Panc1 (cell line): ENCODE results near the gene ELP5. TPM values are rescaled to one million over a fixed set of nuclear protein-coding genes. Genes with fewer than 3 reads are reported as not detected.

Experiments
- ATAC-seq: fragments of 200-7000 bp; cut with Tn5 transposase; 2 replicates; pipeline ENCODE4 v1.9.1; 2020; ENCODE audit warnings: mild to moderate bottlenecking, moderate library complexity
- BruUV-seq: library from RNA; stranded (reverse); fragments of 400-500 nt; replicated peaks from 2 replicates; lab custom pipeline; 2021; lab: Mats Ljungman, UMichigan
- CTCF ChIA-PET: fragments of 300-600 bp; sonication (Branson Sonifier 250); formaldehyde crosslinking; loops from one replicate; lab custom pipeline; 2022; ENCODE audit warnings: antibody characterized with exemption; lab: Charles Lee
- POLR2A ChIA-PET: fragments of 300-600 bp; sonication (Branson Sonifier 250); formaldehyde crosslinking; loops from one replicate; lab custom pipeline; 2022; ENCODE audit warnings: antibody characterized with exemption; lab: Charles Lee
- DNase-seq: peaks from one replicate; pipeline ENCODE4 v3.0.0-alpha.2; 2010; ENCODE audit warnings: low read depth, low spot score
- H3K27ac ChIP-seq: 2 replicates; pipeline ENCODE4 v1.5.1; 2011; ENCODE audit warnings: mild to moderate bottlenecking, low read length, inconsistent platforms
- H3K27me3 ChIP-seq: fragments of 200-500 bp; sonication (Bioruptor generic); 2 replicates; pipeline ENCODE4 v1.6.0; 2014; ENCODE audit warnings: low read length, inconsistent platforms; ENCODE audit not compliant: control insufficient read depth, insufficient read depth
- H3K36me3 ChIP-seq: fragments of 200-500 bp; sonication (Bioruptor generic); 2 replicates; pipeline ENCODE4 v1.5.1; 2014; ENCODE audit warnings: inconsistent platforms, mild to moderate bottlenecking, low read length, moderate library complexity; ENCODE audit not compliant: control insufficient read depth, insufficient read depth
- H3K4me1 ChIP-seq: 2 replicates; pipeline ENCODE4 v1.5.1; 2011; ENCODE audit warnings: inconsistent platforms, mild to moderate bottlenecking, low read length, moderate library complexity; ENCODE audit not compliant: control insufficient read depth, insufficient read depth
- H3K4me3 ChIP-seq, 2 experiments: 2 replicates each; pipeline ENCODE4 v1.5.1; 2011 to 2012; ENCODE audit warnings: low read depth in 2 of 2, low read length in 2 of 2, mild to moderate bottlenecking in 2 of 2, inconsistent platforms in 1 of 2, moderate library complexity in 1 of 2
- H3K9me3 ChIP-seq: fragments of 200-500 bp; sonication (Bioruptor generic); 2 replicates; pipeline ENCODE4 v1.5.1; 2014; ENCODE audit warnings: low read depth, mild to moderate bottlenecking, inconsistent platforms, low read length, moderate library complexity; ENCODE audit not compliant: control insufficient read depth, insufficient read depth
- CTCF ChIP-seq: fragments of 450-650 bp; IDR thresholded peaks from 2 replicates; pipeline ENCODE4 v1.5.1; 2017; ENCODE audit warnings: mild to moderate bottlenecking
- POLR2AphosphoS5 ChIP-seq: IDR thresholded peaks from 2 replicates; pipeline ENCODE4 v1.6.1; 2012; ENCODE audit warnings: mild to moderate bottlenecking, low read depth, low read length, moderate library complexity
- REST ChIP-seq, 2 experiments: IDR thresholded peaks; 2 replicates each; pipeline ENCODE4 v1.6.1; 2011 to 2012; ENCODE audit warnings: low read depth in 2 of 2, control low read depth in 1 of 2, low read length in 1 of 2, mild to moderate bottlenecking in 1 of 2, moderate library complexity in 1 of 2; ENCODE audit not compliant: insufficient read depth in 1 of 2
- SIN3A ChIP-seq: IDR thresholded peaks from 2 replicates; pipeline ENCODE4 v1.6.1; 2012; ENCODE audit warnings: low read depth, mild to moderate bottlenecking, low read length, moderate library complexity, borderline replicate concordance; ENCODE audit not compliant: insufficient read depth
- TCF7L2 ChIP-seq: IDR thresholded peaks from 2 replicates; pipeline ENCODE4 v1.6.1; 2011; ENCODE audit warnings: mild to moderate bottlenecking, low read depth, low read length, inconsistent platforms
- in situ Hi-C: cut with HindIII; loops from 2 replicates; pipeline ENCODE4 v1.10.0; 2016; ENCODE audit warnings: low sequenced_read_pairs, low pct_unique_long_range_greater_than_20kb
- intact Hi-C: fragments of 100-400 bp; cut with micrococcal nuclease; formaldehyde crosslinking; loops from one replicate; pipeline ENCODE4 v1.10.0; 2022; ENCODE audit not compliant: unreplicated experiment
- total RNA-seq: library from RNA; stranded (reverse); gene quantifications from one replicate; pipeline ENCODE4 v1.2.1, GENCODE V29; 2021; ENCODE audit not compliant: unreplicated experiment

The ELP5 gene
- total RNA-seq, 1 experiment from 2014 or later: 89.5 TPM

GRCh38 chr17:7204336-7204735 lies 47.7 kb upstream of the ELP5 start:
- intact Hi-C loops: no loop called here
- no peak for TF ChIP-seq TCF7L2
- no peak for TF ChIP-seq REST (IDR thresholded peaks at IDR 0.05; ENCODE audit: insufficient read depth in 1 of 2, low read depth in 2 of 2, low read length in 1 of 2)
- TF ChIP-seq POLR2AphosphoS5: no peak
- Histone ChIP-seq H3K27me3 (no peaks in the 10 kb centered on the region), H3K9me3 (no peaks in the 10 kb centered on the region), H3K4me1 (no peaks in the 10 kb centered on the region), H3K27ac (no peak overlapping the region), H3K4me3 (no peak overlapping the region; a peak in 1 of 4 replicates), H3K36me3 (peaks cover 4% of the 10 kb centered on the region)
- ChIA-PET CTCF (no interaction called here), POLR2A (no interaction called here)
- in situ Hi-C loops: no loop called here
- no TSS peak for BruUV-seq
- ATAC-seq: no peak
- no peak for DNase-seq

- DNase-seq: no peak
- H3K27me3 ChIP-seq: no peaks in the 10 kb centered on the region
- ATAC-seq: no peak
- in situ Hi-C loops (no loop called here), intact Hi-C loops (no loop called here)
- ChIA-PET POLR2A (no interaction called here), CTCF (no interaction called here)
- H3K9me3 ChIP-seq: no peaks in the 10 kb centered on the region
- BruUV-seq: no TSS peak
- H3K4me1 ChIP-seq: no peaks in the 10 kb centered on the region
- no peak for TF ChIP-seq TCF7L2
- TF ChIP-seq CTCF: no peak
- no peak for TF ChIP-seq REST (IDR thresholded peaks at IDR 0.05; ENCODE audit: insufficient read depth in 1 of 2, low read depth in 2 of 2, low read length in 1 of 2)
- no peak for TF ChIP-seq SIN3A
- TF ChIP-seq POLR2AphosphoS5: no peak
- H3K4me3 ChIP-seq: peak overlapping the region in 1 of 2 experiments; percentile 16; a peak in 1 of 4 replicates
- no peak overlapping the region for H3K27ac ChIP-seq
- H3K36me3 ChIP-seq: peaks cover 4% of the 10 kb centered on the region
Measured at GRCh38 chr17:7204828-7205461, 47.1 kb upstream of the ELP5 start.
